Mucosa of stomach (tissue), 1 donor: ENCODE measurements around the gene KNOP1.
"Not testable (repeated sequence)": the region's sequence is repeated elsewhere in the genome, so short reads cannot be mapped to it uniquely, and the experiment has no call there.

Source experiments
- H3K27me3 ChIP-seq: one replicate; pipeline ENCODE4 v1.7.0; 2013; ENCODE audit warnings: mild to moderate bottlenecking, low read length; ENCODE audit not compliant: control insufficient read depth, insufficient read depth
- H3K36me3 ChIP-seq: one replicate; pipeline ENCODE4 v1.7.0; 2013; ENCODE audit warnings: low read length; ENCODE audit not compliant: control insufficient read depth, insufficient read depth
- H3K4me1 ChIP-seq: one replicate; pipeline ENCODE4 v1.7.0; 2013; ENCODE audit warnings: mild to moderate bottlenecking, low read length; ENCODE audit not compliant: control insufficient read depth, insufficient read depth
- H3K4me3 ChIP-seq: one replicate; pipeline ENCODE4 v1.7.0; 2013; ENCODE audit warnings: low read length
- H3K9ac ChIP-seq: one replicate; pipeline ENCODE4 v1.7.0; 2013; ENCODE audit warnings: mild to moderate bottlenecking, low read length, moderate library complexity
- H3K9me3 ChIP-seq: one replicate; pipeline ENCODE4 v1.7.0; 2013; ENCODE audit warnings: mild to moderate bottlenecking, low read length, moderate library complexity; ENCODE audit not compliant: control insufficient read depth
- donor health status: Pancreatic carcinoma.

Gene KNOP1

DNA sequence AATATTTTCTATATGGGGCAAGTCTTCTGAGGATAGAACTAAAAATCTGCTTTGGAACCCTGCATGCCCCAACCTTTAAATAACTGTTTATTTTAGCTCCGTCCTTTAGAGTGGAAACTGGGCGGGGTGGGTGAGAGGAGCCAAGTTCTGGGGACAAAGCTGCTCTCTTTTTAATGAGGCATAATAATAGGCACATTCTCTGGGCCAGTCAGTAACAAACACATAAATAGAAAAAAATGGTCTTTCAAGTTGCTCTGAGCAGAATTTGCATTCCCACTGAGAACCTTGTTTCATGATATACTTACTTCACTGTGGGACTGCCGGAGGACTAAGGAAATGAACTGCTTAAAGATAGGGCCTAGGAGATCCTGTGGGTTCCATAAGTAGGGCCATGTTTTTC, 51.5 kb downstream of the KNOP1 start:
- Histone ChIP-seq H3K4me1 (no peaks in the 10 kb centered on the region), H3K27me3 (no peaks in the 10 kb centered on the region), H3K9me3 (no peaks in the 10 kb centered on the region), H3K36me3 (peaks cover 3% of the 10 kb centered on the region), H3K9ac (no peak overlapping the region), H3K4me3 (no peak overlapping the region)

DNA sequence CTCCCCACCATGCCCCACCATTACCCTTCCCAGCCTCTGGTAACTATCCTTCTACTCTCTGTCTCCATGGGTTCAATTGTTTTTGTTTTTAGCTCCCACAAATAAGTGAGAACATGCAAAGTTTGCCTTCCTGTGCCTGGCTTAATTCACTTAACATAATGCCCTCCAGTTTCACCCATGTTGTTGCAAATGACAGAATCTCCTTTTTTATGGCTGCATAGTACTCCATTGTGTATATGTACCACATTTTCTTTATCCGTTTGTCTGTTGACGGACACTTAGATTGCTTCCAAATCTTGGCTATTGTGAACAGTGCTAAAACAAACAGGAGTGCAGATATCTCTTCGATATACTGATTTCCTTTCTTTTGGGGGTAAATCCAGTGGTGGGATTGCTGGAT, 52.7 kb downstream of the KNOP1 start:
- H3K27me3 ChIP-seq, H3K4me1 ChIP-seq, H3K9ac ChIP-seq, H3K36me3 ChIP-seq, H3K9me3 ChIP-seq, H3K4me3 ChIP-seq: not testable (repeated sequence)

DNA sequence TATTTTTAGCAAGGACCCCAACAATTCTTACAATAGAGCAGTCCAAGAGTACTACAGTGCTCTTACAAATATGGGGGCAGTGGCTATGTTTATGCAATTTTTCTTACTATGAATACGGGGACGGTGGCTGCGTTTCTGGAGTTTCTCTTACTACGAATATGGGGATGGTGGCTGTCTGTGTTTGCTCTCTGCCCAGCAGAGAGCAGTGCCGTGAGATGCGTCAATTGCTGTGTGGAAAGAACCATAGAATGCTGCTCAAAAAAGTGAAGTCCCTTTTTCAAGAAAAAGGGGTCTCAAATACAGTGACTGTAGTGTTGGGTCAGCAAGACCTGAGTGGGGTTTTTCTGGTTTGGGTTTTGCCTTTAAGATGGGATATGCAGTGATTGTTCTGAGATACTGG, 53.9 kb downstream of the KNOP1 start:
- no peaks in the 10 kb centered on the region for H3K9me3 ChIP-seq
- H3K9ac ChIP-seq, result no peak overlapping the region
- no peak overlapping the region for H3K4me3 ChIP-seq
- no peaks in the 10 kb centered on the region for H3K27me3 ChIP-seq
- H3K4me1 ChIP-seq, result no peaks in the 10 kb centered on the region
- peaks cover 4% of the 10 kb centered on the region for H3K36me3 ChIP-seq

DNA sequence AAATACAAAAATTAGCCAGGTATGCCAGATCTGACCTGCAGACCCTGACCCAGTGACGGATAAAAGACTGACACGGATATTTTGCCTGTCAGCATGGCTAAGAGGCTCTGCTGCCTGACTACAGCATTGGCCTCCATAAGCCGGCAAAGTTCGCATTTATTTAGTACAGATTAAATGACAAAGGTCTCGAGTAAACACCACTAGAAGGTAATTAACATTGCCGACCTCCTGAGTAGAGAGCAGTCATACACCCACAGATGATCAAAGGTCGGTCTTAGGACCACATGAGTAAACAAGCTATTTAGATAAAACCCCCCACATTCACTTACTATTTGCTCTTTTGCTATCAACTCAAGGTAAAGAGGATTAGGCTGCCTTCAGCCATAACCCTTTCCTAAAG, 55.7 kb downstream of the KNOP1 start:
- Histone ChIP-seq H3K9ac (no peak overlapping the region), H3K9me3 (no peaks in the 10 kb centered on the region), H3K4me1 (no peaks in the 10 kb centered on the region), H3K36me3 (peaks cover 4% of the 10 kb centered on the region), H3K4me3 (no peak overlapping the region), H3K27me3 (no peaks in the 10 kb centered on the region)

DNA sequence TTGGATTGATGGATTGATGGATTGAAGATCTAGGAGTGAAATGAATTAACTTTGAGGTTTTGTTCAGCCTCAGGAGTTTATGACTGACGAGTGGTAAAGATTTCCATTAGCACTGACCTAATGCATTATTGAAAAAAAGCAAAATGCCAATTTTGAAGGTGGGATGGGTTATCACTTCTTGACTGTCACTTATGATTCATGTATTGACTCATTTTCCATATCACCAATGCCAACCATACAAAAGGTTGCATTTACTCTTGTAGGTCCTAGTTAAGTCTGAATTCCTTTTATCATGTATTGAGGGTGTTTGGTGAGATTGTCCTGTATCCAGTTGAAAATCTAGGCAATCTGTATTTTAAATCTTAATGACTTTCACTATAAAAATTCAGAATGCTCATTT, 57.6 kb downstream of the KNOP1 start:
- Histone ChIP-seq H3K4me3 (no peak overlapping the region), H3K9ac (no peak overlapping the region), H3K36me3 (peaks cover 4% of the 10 kb centered on the region), H3K27me3 (no peaks in the 10 kb centered on the region), H3K9me3 (no peaks in the 10 kb centered on the region), H3K4me1 (no peaks in the 10 kb centered on the region)

DNA sequence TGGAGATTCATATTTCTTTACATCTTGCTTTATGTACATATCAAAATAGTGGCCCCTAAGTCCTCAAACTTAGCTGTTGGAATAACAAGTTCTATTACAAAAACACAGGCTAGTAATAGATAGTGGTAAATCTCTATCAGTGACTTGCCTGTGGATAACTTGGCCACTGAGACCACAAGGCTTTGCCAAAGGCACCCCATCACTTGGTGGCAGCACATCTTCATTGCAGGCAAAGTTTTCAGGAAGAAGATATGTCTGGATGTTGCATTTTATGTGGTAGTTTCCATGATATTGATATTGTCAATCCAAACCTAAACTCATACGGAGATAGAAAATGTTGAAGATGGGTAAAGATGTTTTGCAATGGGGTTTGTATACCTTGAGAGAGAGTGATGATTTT, 58.5 kb downstream of the KNOP1 start:
- Histone ChIP-seq H3K4me3 (no peak overlapping the region), H3K36me3 (peaks cover 4% of the 10 kb centered on the region), H3K9ac (no peak overlapping the region), H3K9me3 (no peaks in the 10 kb centered on the region), H3K27me3 (no peaks in the 10 kb centered on the region), H3K4me1 (no peaks in the 10 kb centered on the region)

DNA sequence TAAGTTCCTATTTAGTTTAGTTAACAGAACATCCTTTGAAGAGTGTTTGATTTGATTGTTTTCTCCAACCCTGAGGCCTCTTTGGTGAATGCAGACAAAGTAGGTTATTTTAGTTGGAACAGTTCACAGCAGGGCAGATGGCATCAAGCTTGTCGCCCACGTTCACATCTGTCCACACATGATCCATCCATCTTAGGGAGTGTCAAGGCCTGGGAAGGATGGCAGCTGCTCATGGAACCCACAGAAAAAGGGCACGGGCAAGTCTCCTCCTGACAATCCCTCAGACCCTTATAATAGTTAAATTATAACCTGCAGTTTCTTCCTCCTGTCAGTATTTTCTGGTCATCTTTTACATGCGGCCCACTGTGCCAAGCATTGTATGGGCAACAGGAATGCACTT, 60.2 kb downstream of the KNOP1 start:
- H3K4me3 ChIP-seq, result no peak overlapping the region
- no peak overlapping the region for H3K9ac ChIP-seq
- H3K36me3 ChIP-seq, result peaks cover 4% of the 10 kb centered on the region
- H3K4me1 ChIP-seq, result no peaks in the 10 kb centered on the region
- H3K9me3 ChIP-seq, result no peaks in the 10 kb centered on the region
- no peaks in the 10 kb centered on the region for H3K27me3 ChIP-seq

DNA sequence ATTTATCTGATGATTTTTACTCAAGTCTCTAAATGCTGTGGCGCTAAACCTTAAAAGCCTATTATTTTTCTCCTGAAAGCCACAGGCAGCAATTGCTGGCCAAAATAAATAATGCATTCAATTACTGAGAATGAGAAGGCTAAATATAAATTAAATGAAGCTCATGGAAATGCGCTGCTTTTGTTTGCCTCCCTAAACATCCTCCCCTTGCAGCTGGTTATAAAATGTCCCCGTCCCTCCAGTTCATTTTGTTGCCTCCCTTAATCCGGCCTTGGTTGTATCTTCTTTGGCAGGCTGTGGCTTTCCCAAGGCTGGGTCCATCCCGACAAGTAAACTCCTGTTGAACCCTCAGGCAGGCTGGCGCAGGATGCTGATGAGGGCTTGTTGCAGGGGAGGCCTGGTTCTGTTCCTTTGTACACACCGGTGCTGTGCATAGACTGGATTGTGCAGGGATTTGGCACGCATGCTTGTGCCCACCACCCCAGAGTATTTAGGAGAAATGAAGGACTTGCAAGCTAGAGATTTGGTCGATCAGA, 62.7 kb downstream of the KNOP1 start:
- H3K36me3 ChIP-seq, result no peaks in the 10 kb centered on the region
- H3K27me3 ChIP-seq, result no peaks in the 10 kb centered on the region
- no peaks in the 10 kb centered on the region for H3K9me3 ChIP-seq
- no peak overlapping the region for H3K9ac ChIP-seq
- H3K4me1 ChIP-seq, result no peaks in the 10 kb centered on the region
- H3K4me3 ChIP-seq, result no peak overlapping the region

DNA sequence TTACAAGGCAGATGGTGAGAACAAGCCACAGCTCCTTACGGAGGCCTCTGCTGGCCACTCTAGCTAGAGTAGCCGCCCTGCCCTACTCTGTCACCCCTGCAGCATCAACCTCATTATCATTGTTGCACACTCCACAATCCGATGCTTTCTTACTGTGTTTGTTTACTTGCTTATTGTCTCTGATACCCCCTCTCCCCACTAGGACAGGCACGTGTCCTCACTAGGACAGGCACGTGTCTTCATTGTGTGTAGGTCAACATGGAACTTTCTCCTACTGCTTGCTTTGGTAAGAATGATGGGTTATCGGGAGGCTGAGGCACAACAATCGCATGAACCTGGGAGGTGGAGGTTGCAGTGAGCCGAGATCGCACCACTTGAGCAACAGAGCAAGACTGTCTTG, 63.9 kb downstream of the KNOP1 start:
- Histone ChIP-seq H3K27me3 (no peaks in the 10 kb centered on the region), H3K4me3 (no peak overlapping the region), H3K36me3 (no peaks in the 10 kb centered on the region), H3K4me1 (no peaks in the 10 kb centered on the region), H3K9ac (no peak overlapping the region), H3K9me3 (no peaks in the 10 kb centered on the region)
